H1 (cell line): ENCODE data around the gene SWT1. TPM values are rescaled to one million over a fixed set of nuclear protein-coding genes. Genes with fewer than 3 reads are reported as not detected.

ENCODE experiments used
- CTCF ChIA-PET: fragments of 300-600 bp; sonication (Branson Sonifier 250); formaldehyde crosslinking; loops from one replicate; lab custom pipeline; 2021; ENCODE audit not compliant: partially characterized antibody; lab: Charles Lee
- POLR2A ChIA-PET: fragments of 300-600 bp; sonication (Branson Sonifier 250); formaldehyde crosslinking; loops from one replicate; lab custom pipeline; 2021; ENCODE audit warnings: inconsistent platforms; ENCODE audit not compliant: partially characterized antibody; lab: Charles Lee
- DNase-seq, 2 experiments: peaks; one replicate each; pipeline versions ENCODE4 v3.0.0 to v3.0.0-alpha.2; 2010 to 2022; ENCODE audit warnings: low spot score in 2 of 2, low read depth in 1 of 2, mixed read lengths in 1 of 2
- FAIRE-seq: peaks from 2 replicates; lab custom pipeline; 2011; peaks lifted over from hg19 to GRCh38; lab: Jason Lieb, UNC
- H2AFZ ChIP-seq: 2 replicates; pipeline ENCODE4 v1.8.1; 2012; ENCODE audit warnings: low read length, inconsistent platforms
- H2AK5ac ChIP-seq: 2 replicates; pipeline ENCODE4 v1.6.1; 2013; ENCODE audit warnings: low read depth, low read length
- H2BK120ac ChIP-seq: replicated peaks from 2 replicates; pipeline ENCODE3; 2013; ENCODE audit warnings: low read depth, low read length, inconsistent platforms
- H2BK12ac ChIP-seq: 2 replicates; pipeline ENCODE4 v1.6.1; 2013; ENCODE audit warnings: low read depth, low read length
- H2BK15ac ChIP-seq: 2 replicates; pipeline ENCODE4 v1.6.1; 2013; ENCODE audit warnings: low read length
- H2BK20ac ChIP-seq: 2 replicates; pipeline ENCODE4 v1.6.1; 2013; ENCODE audit warnings: low read length
- H2BK5ac ChIP-seq: 2 replicates; pipeline ENCODE4 v1.6.1; 2013; ENCODE audit warnings: low read depth, low read length
- H3K14ac ChIP-seq: 2 replicates; pipeline ENCODE4 v1.6.1; 2013; ENCODE audit warnings: inconsistent platforms; ENCODE audit not compliant: insufficient read length
- H3K18ac ChIP-seq: 2 replicates; pipeline ENCODE4 v1.6.1; 2013; ENCODE audit warnings: low read length; ENCODE audit errors: extremely low read depth
- H3K23ac ChIP-seq: 2 replicates; pipeline ENCODE4 v1.6.1; 2013; ENCODE audit warnings: inconsistent platforms; ENCODE audit not compliant: insufficient read length
- H3K23me2 ChIP-seq: 2 replicates; pipeline ENCODE4 v1.6.1; 2013; ENCODE audit warnings: low read depth, low read length
- H3K27ac ChIP-seq: 2 replicates; pipeline ENCODE4 v1.6.1; 2011; ENCODE audit warnings: low read depth, low read length, inconsistent platforms
- H3K27me3 ChIP-seq, 4 experiments: replicated peaks in 1 of 4; 1 replicate in 1 of 4; 2 replicates in 3 of 4; pipeline versions ENCODE4 v1.6.1 to v1.8.1; 2011 to 2013; ENCODE audit warnings: low read length in 3 of 4, mild to moderate bottlenecking in 3 of 4, inconsistent platforms in 2 of 4, mixed read lengths in 2 of 4, moderate library complexity in 1 of 4; ENCODE audit not compliant: control insufficient read depth in 3 of 4, insufficient read depth in 3 of 4; ENCODE audit errors: extremely low read depth in 1 of 4
- H3K36me3 ChIP-seq, 4 experiments: 2 replicates each; pipeline versions ENCODE4 v1.6.1 to v1.8.1; 2011 to 2013; ENCODE audit warnings: mild to moderate bottlenecking in 4 of 4, low read length in 3 of 4, moderate library complexity in 2 of 4, control low read depth in 1 of 4, inconsistent platforms in 1 of 4; ENCODE audit not compliant: insufficient read depth in 4 of 4, control insufficient read depth in 2 of 4
- H3K4ac ChIP-seq: replicated peaks from 2 replicates; pipeline ENCODE3; 2013; ENCODE audit warnings: low read length, low read depth, mixed read lengths, inconsistent platforms; ENCODE audit not compliant: insufficient read length
- H3K4me1 ChIP-seq, 4 experiments: replicated peaks in 1 of 4; 1 replicate in 1 of 4; 2 replicates in 3 of 4; pipeline versions ENCODE4 v1.6.1 to v1.8.1; 2011 to 2013; ENCODE audit warnings: low read length in 3 of 4, inconsistent platforms in 2 of 4, mixed read lengths in 1 of 4; ENCODE audit not compliant: insufficient read depth in 4 of 4, control insufficient read depth in 3 of 4
- H3K4me2 ChIP-seq, 2 experiments: 2 replicates each; pipeline versions ENCODE4 v1.6.1 to v1.8.1; 2011 to 2013; ENCODE audit warnings: low read depth in 2 of 2, low read length in 2 of 2, control low read depth in 1 of 2, inconsistent platforms in 1 of 2, mild to moderate bottlenecking in 1 of 2; ENCODE audit not compliant: insufficient read depth in 1 of 2
- H3K4me3 ChIP-seq, 4 experiments: fragments of 200-600, 300-600 bp in 1 of 4; sonication (generic), shearing (Covaris generic), sonication (Bioruptor Twin) in 1 of 4; 2 replicates each; pipeline versions ENCODE4 v1.5.1 to v1.8.1; 2011 to 2016; ENCODE audit warnings: low read length in 4 of 4, low read depth in 3 of 4, control low read depth in 2 of 4, inconsistent platforms in 2 of 4, mild to moderate bottlenecking in 2 of 4, mixed read lengths in 1 of 4, moderate library complexity in 1 of 4; ENCODE audit not compliant: insufficient read depth in 2 of 4; ENCODE audit errors: extremely low read depth in 1 of 4
- H3K56ac ChIP-seq: replicated peaks from 2 replicates; pipeline ENCODE3; 2013; ENCODE audit warnings: low read depth, mild to moderate bottlenecking, mixed read lengths, low read length, inconsistent platforms; ENCODE audit not compliant: insufficient read length
- H3K79me1 ChIP-seq: 2 replicates; pipeline ENCODE4 v1.6.1; 2013; ENCODE audit warnings: low read depth, low read length, control low read depth
- H3K79me2 ChIP-seq, 2 experiments: 2 replicates each; pipeline versions ENCODE4 v1.6.1 to v1.8.1; 2012 to 2013; ENCODE audit warnings: low read length in 2 of 2, mild to moderate bottlenecking in 2 of 2, inconsistent platforms in 1 of 2; ENCODE audit not compliant: insufficient read depth in 2 of 2, control insufficient read depth in 1 of 2
- H3K9ac ChIP-seq, 4 experiments: replicated peaks in 1 of 4; 1 replicate in 1 of 4; 2 replicates in 3 of 4; pipeline versions ENCODE4 v1.6.1 to v1.8.1; 2011 to 2013; ENCODE audit warnings: low read depth in 3 of 4, low read length in 3 of 4, control low read depth in 2 of 4, mild to moderate bottlenecking in 2 of 4, moderate library complexity in 2 of 4, inconsistent platforms in 1 of 4; ENCODE audit errors: extremely low read depth in 1 of 4
- H3K9me3 ChIP-seq, 2 experiments: 2 replicates each; pipeline versions ENCODE4 v1.6.1 to v1.8.1; 2012 to 2013; ENCODE audit warnings: mild to moderate bottlenecking in 2 of 2, moderate library complexity in 2 of 2, control low read depth in 1 of 2, inconsistent platforms in 1 of 2, low read depth in 1 of 2, low read length in 1 of 2, mixed read lengths in 1 of 2; ENCODE audit not compliant: insufficient read depth in 2 of 2
- H4K20me1 ChIP-seq, 2 experiments: replicated peaks in 1 of 2; 2 replicates each; pipeline versions ENCODE3 to v1.8.1; 2011 to 2013; ENCODE audit warnings: inconsistent platforms in 2 of 2, low read length in 2 of 2, mild to moderate bottlenecking in 1 of 2; ENCODE audit not compliant: insufficient read depth in 2 of 2, control insufficient read depth in 1 of 2
- H4K5ac ChIP-seq: 2 replicates; pipeline ENCODE4 v1.6.1; 2013; ENCODE audit warnings: low read length, low read depth, mixed read lengths, inconsistent platforms; ENCODE audit not compliant: insufficient read length
- H4K8ac ChIP-seq: 2 replicates; pipeline ENCODE4 v1.8.0; 2013; ENCODE audit warnings: mild to moderate bottlenecking, moderate library complexity, low read length, inconsistent platforms; ENCODE audit not compliant: insufficient read depth; ENCODE audit errors: extremely low read depth
- H4K91ac ChIP-seq: replicated peaks from 2 replicates; pipeline ENCODE3; 2013; ENCODE audit warnings: low read length, mixed read lengths, inconsistent platforms; ENCODE audit not compliant: insufficient read length
- CHD2 ChIP-seq: IDR thresholded peaks from 2 replicates; pipeline ENCODE4 v1.6.1; 2012; ENCODE audit warnings: low read length, improper control_type of control experiment
- RAD21 ChIP-seq, 2 experiments: IDR thresholded peaks in 1 of 2; conservative IDR thresholded peaks in 1 of 2; 2 replicates each; pipeline ENCODE4 v1.6.1; 2011; ENCODE audit warnings: low read depth in 2 of 2, low read length in 2 of 2, improper control_type of control experiment in 1 of 2, inconsistent platforms in 1 of 2, mild to moderate bottlenecking in 1 of 2, moderate library complexity in 1 of 2
- RXRA ChIP-seq: IDR thresholded peaks from 2 replicates; pipeline ENCODE4 v1.6.1; 2011; ENCODE audit warnings: low read depth, mild to moderate bottlenecking, low read length, moderate library complexity; ENCODE audit not compliant: insufficient read depth
- SIN3A ChIP-seq, 2 experiments: IDR thresholded peaks in 1 of 2; conservative IDR thresholded peaks in 1 of 2; 2 replicates each; pipeline ENCODE4 v1.6.1; 2011 to 2012; ENCODE audit warnings: low read length in 2 of 2, improper control_type of control experiment in 1 of 2, low read depth in 1 of 2, mild to moderate bottlenecking in 1 of 2
- TAF7 ChIP-seq: optimal IDR thresholded peaks from 2 replicates; pipeline ENCODE3; 2011; ENCODE audit warnings: low read depth, mild to moderate bottlenecking, inconsistent platforms, low read length, moderate library complexity, borderline replicate concordance
- WGBS, 2 experiments: shearing (Covaris generic) in 1 of 2; methylation state at CpG; one replicate each; pipeline versions ENCODE4 v1.1.6 to v1.1.7; 2013 to 2015; ENCODE audit warnings: low lambda C conversion rate in 2 of 2, mixed read lengths in 2 of 2, inconsistent platforms in 1 of 2, low coverage in 1 of 2, missing lambda C conversion rate in 1 of 2; ENCODE audit not compliant: insufficient replicate concordance in 2 of 2, insufficient coverage in 1 of 2, insufficient read length in 1 of 2; ENCODE audit errors: extremely low coverage in 1 of 2, missing lambda C conversion rate in 1 of 2; 5-methylcytosine and 5-hydroxymethylcytosine counted together
- polyA plus RNA-seq, 7 experiments: library from polyadenylated mRNA; depleted of rRNA in 3 of 7; stranded (reverse) in 5 of 7; unstranded in 2 of 7; fragments of >200 nt in 5 of 7; fragments of 200-250 nt in 2 of 7; gene quantifications; 1 replicate in 5 of 7; 2 replicates in 1 of 7; 4 replicates in 1 of 7; pipeline versions ENCODE4 v1.2.1 to v1.2.3, GENCODE V29; 2011 to 2013; ENCODE audit warnings: missing spikeins in 2 of 7, mixed read lengths in 2 of 7
- total RNA-seq: library from RNA; stranded (reverse); fragmentation: NEBNext Ultra II Directional; extraction: Animal tissue kit (Norgen Biotek cat#: 25700); gene quantifications from 2 replicates; pipeline ENCODE4 v1.2.1, GENCODE V29; 2021
- TF ChIP-seq, protein P1 (sequence below): IDR thresholded peaks from 2 replicates; pipeline ENCODE4 v1.6.1; 2012; ENCODE audit warnings: inconsistent platforms
- TF ChIP-seq, protein P2 (sequence below), 3 experiments: IDR thresholded peaks; 1 replicate in 2 of 3; 2 replicates in 1 of 3; pipeline versions ENCODE4 v1.5.1 to v1.6.1; 2011; ENCODE audit warnings: low read length in 3 of 3, mild to moderate bottlenecking in 3 of 3, inconsistent platforms in 2 of 3, low read depth in 1 of 3, moderate library complexity in 1 of 3; ENCODE audit not compliant: insufficient read depth in 1 of 3; ENCODE audit errors: control extremely low read depth in 1 of 3

SWT1 gene
- total and polyA plus RNA-seq, 2 of the 8 experiments (the other 6 are each of a cell fraction or from before 2014, with no cell fraction given) = 1.4 to 6.2 TPM

DNA sequence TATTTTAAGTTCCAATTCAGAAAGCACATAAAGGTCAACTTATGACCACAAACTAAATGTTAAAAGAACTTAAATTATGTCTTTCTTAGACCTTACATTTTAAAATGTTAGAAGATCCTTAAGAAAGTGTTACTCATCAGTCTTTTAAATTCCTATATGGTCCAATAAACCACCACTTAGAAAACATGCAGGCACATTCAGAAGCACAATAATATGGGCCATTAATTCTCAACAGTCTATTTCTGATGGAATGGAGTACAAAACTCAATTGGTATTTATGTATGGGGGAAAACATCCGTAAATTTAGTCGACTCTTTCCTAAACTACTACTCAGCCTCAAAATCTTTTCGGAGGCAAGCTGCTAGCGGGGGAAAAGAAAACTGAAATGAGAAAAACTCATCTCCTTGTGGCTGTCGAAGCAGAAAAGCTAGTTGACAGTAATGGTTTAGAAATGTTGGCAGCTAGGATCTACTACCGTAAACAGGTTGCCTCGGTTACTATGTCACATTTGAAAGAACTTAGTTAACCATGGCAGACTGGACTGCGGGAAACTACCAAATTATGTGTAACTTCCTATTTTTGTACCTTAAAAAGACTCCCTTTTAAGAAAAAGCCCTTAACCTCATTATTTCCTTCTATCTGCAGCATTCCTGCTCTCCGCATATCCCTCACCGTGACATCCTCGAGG, 1.2 kb upstream of the SWT1 start:
- Histone ChIP-seq H4K5ac (no peak overlapping the region), H3K36me3 (peaks cover 0 to 3% (median 0%) of the 10 kb centered on the region in 4 experiments; a peak in 1 of 8 replicates), H3K4me1 (no peaks in the 10 kb centered on the region; a peak in 3 of 7 replicates), H2BK15ac (no peak overlapping the region), H2BK5ac (no peak overlapping the region; the same call in 1 of the 2 replicates), H3K79me1 (no peaks in the 10 kb centered on the region), H3K79me2 (peaks cover 0 to 13% of the 10 kb centered on the region in 2 experiments; a peak in 2 of 4 replicates), H3K9ac (peak overlapping the region; percentile 41 to 92 (median 84); a peak in 6 of 7 replicates), H2BK12ac (no peak overlapping the region), H4K20me1 (no peaks in the 10 kb centered on the region), H2BK120ac (no peak overlapping the region), H3K23ac (no peak overlapping the region), H3K23me2 (peaks cover 13% of the 10 kb centered on the region), H4K8ac (no peak overlapping the region), H3K27ac (peak overlapping the region; percentile 92; the same call in 1 of the 2 replicates), H3K27me3 (no peaks in the 10 kb centered on the region), H3K56ac (no peak overlapping the region), H3K9me3 (no peaks in the 10 kb centered on the region), H2AK5ac (no peak overlapping the region), H4K91ac (no peak overlapping the region), H2AFZ (peak overlapping the region; percentile 59; the same call in 1 of the 2 replicates), H3K4ac (no peak overlapping the region), H3K18ac (no peak overlapping the region), H3K4me2 (peak overlapping the region; percentile 74 to 75), H2BK20ac (no peak overlapping the region), H3K4me3 (peak overlapping the region; percentile 85 to 97 (median 87)), H3K14ac (no peak overlapping the region)
- TF ChIP-seq RXRA = no peak
- no peak for TF ChIP-seq TAF7
- TF ChIP-seq RAD21 (IDR thresholded peaks at IDR 0.05 in 1 of 2, conservative IDR thresholded peaks at IDR 0.05 in 1 of 2; ENCODE audit: low read depth in 2 of 2, low read length in 2 of 2) = no peak
- TF ChIP-seq, protein P1, sequence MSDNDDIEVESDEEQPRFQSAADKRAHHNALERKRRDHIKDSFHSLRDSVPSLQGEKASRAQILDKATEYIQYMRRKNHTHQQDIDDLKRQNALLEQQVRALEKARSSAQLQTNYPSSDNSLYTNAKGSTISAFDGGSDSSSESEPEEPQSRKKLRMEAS = no peak
- no peak for TF ChIP-seq SIN3A (conservative IDR thresholded peaks at IDR 0.05 in 1 of 2, IDR thresholded peaks at IDR 0.05 in 1 of 2; ENCODE audit: low read depth in 1 of 2, low read length in 2 of 2)
- TF ChIP-seq CHD2 = no peak
- TF ChIP-seq, protein P2, sequence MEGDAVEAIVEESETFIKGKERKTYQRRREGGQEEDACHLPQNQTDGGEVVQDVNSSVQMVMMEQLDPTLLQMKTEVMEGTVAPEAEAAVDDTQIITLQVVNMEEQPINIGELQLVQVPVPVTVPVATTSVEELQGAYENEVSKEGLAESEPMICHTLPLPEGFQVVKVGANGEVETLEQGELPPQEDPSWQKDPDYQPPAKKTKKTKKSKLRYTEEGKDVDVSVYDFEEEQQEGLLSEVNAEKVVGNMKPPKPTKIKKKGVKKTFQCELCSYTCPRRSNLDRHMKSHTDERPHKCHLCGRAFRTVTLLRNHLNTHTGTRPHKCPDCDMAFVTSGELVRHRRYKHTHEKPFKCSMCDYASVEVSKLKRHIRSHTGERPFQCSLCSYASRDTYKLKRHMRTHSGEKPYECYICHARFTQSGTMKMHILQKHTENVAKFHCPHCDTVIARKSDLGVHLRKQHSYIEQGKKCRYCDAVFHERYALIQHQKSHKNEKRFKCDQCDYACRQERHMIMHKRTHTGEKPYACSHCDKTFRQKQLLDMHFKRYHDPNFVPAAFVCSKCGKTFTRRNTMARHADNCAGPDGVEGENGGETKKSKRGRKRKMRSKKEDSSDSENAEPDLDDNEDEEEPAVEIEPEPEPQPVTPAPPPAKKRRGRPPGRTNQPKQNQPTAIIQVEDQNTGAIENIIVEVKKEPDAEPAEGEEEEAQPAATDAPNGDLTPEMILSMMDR (IDR thresholded peaks at IDR 0.05; ENCODE audit: control extremely low read depth in 1 of 3, insufficient read depth in 1 of 3, low read depth in 1 of 3, low read length in 3 of 3) = no peak
- ChIA-PET POLR2A (interaction anchor here (0.8 to 2.1 kb wide), 4 partner anchors 12 to 182 kb away, joined by 3 to 16 read pairs (median 6); partner anchors contain the start of genes NIBAN1 and RNF2), CTCF (interaction anchor here (8.0 kb wide), 1 partner anchor 14 kb away, joined by 60 read pairs; no protein-coding TSS in a partner anchor)
- WGBS, 2 experiments = 44% methylated on average over 11 of the region's 11 CpGs; no CpG with 5 or more reads in 1 of the 2 experiments
- FAIRE-seq (no peak), DNase-seq (no peak)
